BJ (cell line): ENCODE measurements around the gene RNF4. TPM values are rescaled to one million over a fixed set of nuclear protein-coding genes. Genes with fewer than 3 reads are reported as not detected.

Source experiments
- CTCF ChIA-PET: fragments of 350-600 bp; formaldehyde crosslinking; extraction: SDS; loops from one replicate; lab custom pipeline; 2021; ENCODE audit warnings: antibody characterized with exemption, inconsistent platforms; lab: Yijun Ruan, JAX
- POLR2A ChIA-PET: fragments of 300-600 bp; sonication (Branson Sonifier 250); formaldehyde crosslinking; extraction: SDS; loops from one replicate; lab custom pipeline; 2021; ENCODE audit warnings: antibody characterized with exemption; lab: Charles Lee
- DNase-seq: peaks from one replicate; pipeline ENCODE4 v3.0.0-alpha.2; 2011; ENCODE audit warnings: low read depth
- H3K27me3 ChIP-seq: 2 replicates; pipeline ENCODE4 v1.6.0; 2011; ENCODE audit warnings: low read length; ENCODE audit not compliant: control insufficient read depth, insufficient read depth
- H3K36me3 ChIP-seq: 2 replicates; pipeline ENCODE4 v1.5.1; 2011; ENCODE audit warnings: low read length; ENCODE audit not compliant: control insufficient read depth, insufficient read depth
- H3K4me3 ChIP-seq: 2 replicates; pipeline ENCODE4 v1.5.1; 2011; ENCODE audit warnings: low read depth, mild to moderate bottlenecking, control low read depth, low read length
- CTCF ChIP-seq: IDR thresholded peaks from 2 replicates; pipeline ENCODE4 v1.5.1; 2011; ENCODE audit warnings: low read depth, mild to moderate bottlenecking, control low read depth, inconsistent platforms, low read length, moderate library complexity; ENCODE audit not compliant: insufficient read depth
- polyA plus RNA-seq: library from polyadenylated mRNA; depleted of rRNA; stranded (reverse); fragments of >200 nt; gene quantifications from 2 replicates; pipeline ENCODE4 v1.2.3, GENCODE V29; 2011

RNF4 gene
- polyA plus RNA-seq, 1 experiment, result 107 TPM

- Histone ChIP-seq H3K4me3 (no peak overlapping the region), H3K27me3 (peaks cover 2% of the 10 kb centered on the region), H3K36me3 (no peaks in the 10 kb centered on the region)
- DNase-seq, result no peak
- ChIA-PET POLR2A (interaction anchor here (0.9 kb wide), 1 partner anchor 19 kb away, joined by 3 read pairs; the partner anchor contains the start of gene RNF4), CTCF (interaction anchor here (0.6 to 1.9 kb wide), 5 partner anchors 9 to 231 kb away, joined by 3 to 9 read pairs (median 4); no protein-coding TSS in a partner anchor)
- no peak for TF ChIP-seq CTCF
Observed at GRCh38 chr4:2450394-2451035, 18.4 kb upstream of the RNF4 start.

- H3K27me3 ChIP-seq, result peaks cover 2% of the 10 kb centered on the region
- TF ChIP-seq CTCF, result no peak
- no peak overlapping the region for H3K4me3 ChIP-seq
- POLR2A ChIA-PET, result no interaction called here
- DNase-seq, result no peak
- no peaks in the 10 kb centered on the region for H3K36me3 ChIP-seq
- CTCF ChIA-PET, result interaction anchor here (0.6 to 1.9 kb wide), 4 partner anchors 9 to 31 kb away, joined by 3 to 9 read pairs (median 6); no protein-coding TSS in a partner anchor
Observed at GRCh38 chr4:2451036-2451520, 17.8 kb upstream of the RNF4 start.

DNA sequence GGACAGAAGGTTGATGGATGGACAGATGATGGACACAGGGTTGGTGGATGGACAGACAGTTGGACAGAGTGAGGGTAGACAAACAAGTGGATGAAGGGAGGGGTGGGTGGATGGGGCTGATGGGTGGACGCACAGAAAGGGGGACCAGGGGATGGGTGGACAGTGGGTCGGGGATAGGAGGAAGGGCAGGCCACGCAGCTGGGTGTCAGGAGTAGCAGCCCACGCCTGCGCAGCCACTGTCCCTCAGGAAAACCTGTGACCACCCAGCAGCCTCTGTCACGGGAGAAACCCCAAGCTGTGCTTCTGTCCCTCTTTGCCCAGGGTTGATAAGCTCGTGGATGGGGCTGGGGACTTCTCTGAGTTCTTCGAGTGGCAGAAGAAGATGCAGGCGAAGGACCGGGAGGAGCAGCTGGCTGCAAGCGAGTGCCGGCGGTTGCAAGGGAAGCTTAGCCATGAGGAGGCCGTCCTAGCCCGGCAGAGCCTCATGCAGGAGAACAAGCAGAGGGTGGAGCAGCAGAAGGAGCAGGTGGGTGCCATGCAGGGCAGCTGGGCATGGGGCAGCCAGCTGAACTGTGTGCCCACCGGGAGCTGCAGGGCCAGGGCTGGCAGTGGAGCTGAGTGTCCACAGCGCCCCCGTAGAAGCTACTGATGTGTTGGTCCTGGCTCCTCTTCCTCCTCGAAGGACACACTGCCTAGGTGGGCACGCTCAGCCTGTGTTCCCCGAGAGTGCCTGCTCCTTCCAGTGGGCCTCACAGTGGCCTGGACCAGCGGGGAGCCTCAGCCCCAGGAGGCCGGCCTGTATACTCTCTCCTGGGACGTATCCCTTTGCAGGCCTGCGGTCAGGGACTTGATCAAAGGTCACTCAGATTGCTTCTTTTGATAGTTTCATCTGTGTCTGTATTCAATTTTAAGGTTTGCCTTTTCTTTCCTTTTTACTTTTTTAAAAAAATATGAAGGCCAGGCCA lies 16.8 kb upstream of the RNF4 start:
- CTCF ChIA-PET, result interaction anchor here (1.8 to 1.9 kb wide), 2 partner anchors 10 kb away, joined by 9 read pairs; no protein-coding TSS in a partner anchor
- Histone ChIP-seq H3K27me3 (peaks cover 2% of the 10 kb centered on the region; the same call in 1 of the 2 replicates), H3K36me3 (no peaks in the 10 kb centered on the region), H3K4me3 (no peak overlapping the region)
- DNase-seq, result no peak
- POLR2A ChIA-PET, result no interaction called here
- no peak for TF ChIP-seq CTCF

- CTCF ChIA-PET, result interaction anchor here (0.5 kb wide), 1 partner anchor 8 kb away, joined by 3 read pairs; no protein-coding TSS in a partner anchor
- no peak for DNase-seq
- TF ChIP-seq CTCF, result no peak
- no peak overlapping the region for H3K4me3 ChIP-seq
- POLR2A ChIA-PET, result no interaction called here
- peaks cover 1% of the 10 kb centered on the region; the same call in 1 of the 2 replicates for H3K27me3 ChIP-seq
- no peaks in the 10 kb centered on the region for H3K36me3 ChIP-seq
Observed at GRCh38 chr4:2457481-2458295, 11.2 kb upstream of the RNF4 start.
